HG02970 (cell line): ENCODE measurements around the gene WNT1.

ENCODE experiments used
- ATAC-seq: cut with Tn5 transposase; IDR thresholded peaks from one replicate; pipeline ENCODE4 v1.9.1; 2021; ENCODE audit warnings: mild to moderate bottlenecking, moderate library complexity, moderate number of reproducible peaks; ENCODE audit not compliant: unreplicated experiment, low FRiP score

The WNT1 gene

GRCh38 chr12:48998497-48999353 lies 20.6 kb downstream of the WNT1 start:
- ATAC-seq, result no peak

DNA sequence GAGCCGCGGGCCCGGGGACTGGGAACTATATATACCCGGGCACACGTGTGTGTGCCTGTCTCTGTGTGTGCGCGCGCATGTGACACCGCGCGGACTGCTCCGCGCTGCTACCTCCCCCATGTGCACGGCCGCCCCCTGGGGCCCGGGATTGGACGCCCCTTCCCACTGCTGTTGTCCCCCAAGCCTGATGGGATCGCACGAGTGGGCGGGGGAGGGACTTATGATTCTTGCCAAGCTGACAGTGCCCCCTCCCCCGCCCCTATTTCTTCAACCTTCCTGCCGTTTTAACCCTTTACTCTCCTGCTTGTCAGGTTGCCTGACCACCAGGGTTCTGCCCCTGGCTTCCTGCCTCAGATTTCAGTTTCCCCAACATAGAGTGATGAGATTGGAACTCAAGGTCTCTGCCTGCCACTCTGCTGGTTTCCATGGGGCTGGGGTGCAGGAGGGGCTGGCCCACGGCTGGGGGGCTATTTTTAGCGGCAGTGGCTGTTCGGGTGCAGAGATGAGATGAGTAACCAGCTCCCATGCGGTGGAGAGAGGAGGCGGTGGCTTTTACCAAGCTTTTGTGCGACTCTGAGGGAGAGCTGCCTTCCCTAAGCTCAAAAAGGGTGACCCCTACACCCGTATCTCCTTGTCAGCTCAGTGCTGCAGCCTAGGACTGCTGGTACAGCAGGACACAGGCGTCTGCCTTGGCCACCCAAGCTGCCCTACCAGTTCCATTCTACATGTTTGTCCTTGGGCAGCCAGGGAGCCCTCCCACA lies 21.4 kb downstream of the WNT1 start, which contains the start of gene DDN:
DDN (minus strand) TSS at position 5 of the 761 bp plus-strand sequence. CDS start 88 bp downstream, outside the sequence.
- no peak for ATAC-seq

DNA sequence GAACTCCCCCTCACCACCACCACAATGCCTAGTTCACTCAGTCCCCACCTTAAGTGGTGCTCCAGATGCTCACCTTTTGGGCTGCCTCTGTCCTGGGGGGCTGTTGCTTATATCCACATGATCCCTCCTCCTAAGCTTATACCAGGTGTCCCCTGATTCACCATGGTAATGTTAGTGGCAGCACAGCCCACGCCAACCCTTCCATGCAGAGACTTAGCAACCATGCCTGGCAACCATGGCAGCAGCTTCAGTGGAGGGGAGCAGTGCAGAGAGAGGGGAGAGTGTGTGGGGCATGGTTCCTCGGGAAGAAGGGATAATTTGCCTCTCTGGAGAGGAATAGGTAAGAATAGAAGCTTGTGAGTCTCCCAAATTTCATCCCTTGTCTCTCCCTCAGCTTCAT lies 22.2 kb downstream of the WNT1 start:
- ATAC-seq, result no peak

DNA sequence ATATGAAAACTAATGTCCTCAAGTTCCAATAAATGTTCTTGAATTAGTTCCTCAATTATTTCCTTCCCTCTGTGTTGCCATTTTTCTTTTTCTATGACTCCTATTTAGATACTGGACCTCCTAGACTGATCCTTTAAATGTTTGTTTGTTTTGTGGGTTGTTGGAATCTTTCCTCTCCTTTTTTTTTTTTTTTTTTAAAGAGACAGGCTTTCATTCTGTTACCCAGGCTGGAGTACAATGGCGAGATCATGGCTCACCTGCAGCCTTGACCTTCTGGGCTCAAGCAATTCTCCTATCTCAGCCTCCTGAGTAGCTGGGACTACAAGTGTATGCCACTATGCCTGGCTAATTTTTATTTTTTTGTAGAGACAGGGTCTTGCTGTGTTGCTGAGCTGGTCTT lies 30.8 kb downstream of the WNT1 start:
- ATAC-seq, result no peak

DNA sequence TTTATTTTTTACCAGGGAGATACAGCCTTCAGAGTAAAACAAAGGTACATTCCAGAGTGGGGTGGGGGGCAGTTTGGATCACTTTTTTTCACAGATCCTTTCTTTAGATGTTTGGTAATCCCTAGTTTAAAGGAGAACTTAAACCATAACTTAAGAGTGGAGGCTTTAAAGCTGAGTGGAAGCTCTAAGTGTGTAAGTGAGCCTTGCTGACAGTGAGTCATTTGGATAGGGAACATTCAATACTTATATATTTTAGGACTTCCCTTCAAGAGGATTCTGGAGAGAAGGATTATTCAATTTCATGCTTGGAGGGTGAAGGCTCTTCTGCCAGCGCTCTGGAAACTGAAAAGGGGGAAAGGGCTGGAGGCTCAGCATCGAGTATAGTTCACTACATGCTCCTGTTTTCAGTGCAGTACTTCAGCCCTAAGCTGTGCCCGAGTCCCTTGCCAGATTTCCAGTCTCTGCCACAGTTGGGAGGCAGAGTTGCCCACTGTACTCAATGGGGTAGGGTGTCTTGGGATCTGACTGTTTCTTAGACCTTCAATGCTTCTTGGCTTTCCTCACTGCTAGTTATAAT lies 32.1 kb downstream of the WNT1 start:
- ATAC-seq, result no peak

DNA sequence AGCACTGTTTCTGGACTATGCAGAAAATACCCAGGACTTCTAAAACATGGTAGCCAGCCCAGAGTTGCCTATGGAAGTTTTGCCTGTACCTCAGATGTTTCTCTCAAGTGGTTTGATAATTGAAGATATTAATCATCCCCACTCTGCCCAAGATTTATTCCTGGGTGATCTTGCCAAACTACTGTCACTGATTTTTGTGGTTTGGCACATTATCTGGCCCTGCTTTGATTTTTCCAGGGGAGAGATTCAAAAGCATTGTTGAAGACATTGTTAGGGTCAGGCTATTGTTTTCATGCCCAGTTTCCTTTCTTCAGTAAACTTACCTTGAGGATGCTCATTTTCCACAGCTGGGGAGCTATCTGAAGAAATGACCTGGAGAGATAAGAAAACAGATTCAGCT lies 34.6 kb downstream of the WNT1 start:
- no peak for ATAC-seq

GRCh38 chr12:49013428-49013827 lies 35.3 kb downstream of the WNT1 start:
- ATAC-seq, result no peak

GRCh38 chr12:49014547-49014946 lies 36.4 kb downstream of the WNT1 start:
- ATAC-seq, result no peak

GRCh38 chr12:49015196-49015595 lies 37.1 kb downstream of the WNT1 start:
- ATAC-seq, result no peak

DNA sequence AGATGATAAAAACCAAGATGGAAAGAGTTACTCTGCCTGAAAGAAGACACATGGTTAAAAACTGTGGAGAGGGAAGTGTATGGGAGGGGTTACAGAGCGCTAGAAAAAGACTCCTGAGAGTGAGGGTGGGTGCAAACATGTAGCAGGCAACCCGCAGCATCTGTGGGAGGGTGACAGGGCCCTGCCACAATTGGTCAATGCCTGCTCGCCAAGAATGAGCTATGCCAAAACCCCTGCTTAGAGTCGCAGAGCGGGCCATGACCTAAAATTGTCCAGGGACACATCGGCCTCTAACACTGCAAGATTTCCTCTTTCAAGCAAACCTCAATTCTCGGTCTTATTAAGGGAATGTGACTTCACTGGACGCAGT lies 39.8 kb downstream of the WNT1 start:
- no peak for ATAC-seq

DNA sequence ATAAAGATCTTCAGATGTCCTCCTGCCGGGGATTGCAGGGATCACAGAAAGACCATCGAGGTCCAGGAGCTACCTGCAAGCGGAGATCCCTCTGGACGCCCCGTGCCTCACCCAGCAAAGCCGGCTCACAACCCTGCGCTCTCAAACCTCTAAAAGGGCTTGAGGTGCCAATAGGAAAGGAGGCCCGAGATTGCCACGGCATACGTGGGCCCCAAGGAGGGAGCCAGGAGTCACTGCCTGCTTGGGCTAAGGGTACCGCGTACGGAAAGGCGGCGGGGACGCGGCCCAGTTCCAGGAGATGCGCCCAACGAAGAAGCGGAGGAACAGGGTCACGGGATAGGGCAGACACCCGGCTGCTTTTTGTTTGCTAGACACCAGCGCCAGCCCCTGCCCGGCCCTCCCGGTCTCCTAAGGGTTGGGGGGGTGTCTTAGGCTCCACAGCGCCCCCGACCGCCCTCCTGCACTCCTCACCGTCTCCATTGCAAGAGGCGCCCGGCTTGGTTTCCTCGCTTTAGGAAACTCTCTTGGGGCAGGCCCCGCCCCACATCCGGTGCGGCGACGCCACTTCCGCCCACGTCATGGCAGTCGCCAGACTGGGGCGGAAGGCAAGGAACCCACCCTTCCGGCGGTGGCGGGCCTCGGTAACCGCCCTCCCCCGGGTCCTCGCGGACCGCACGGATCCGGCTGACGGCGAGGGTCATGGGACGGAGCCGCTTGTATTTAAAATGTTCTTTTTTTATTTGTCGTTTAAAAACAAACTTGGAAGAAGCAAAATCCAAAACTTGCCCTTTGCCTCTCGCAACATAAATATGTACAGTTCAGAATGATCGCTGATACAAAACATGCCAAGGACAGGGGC lies 40.4 kb downstream of the WNT1 start, which contains the start of gene PRKAG1:
PRKAG1 (minus strand) TSS at position 516 of the 859 bp plus-strand sequence; CDS start at position 480, 36 bp downstream.
- ATAC-seq, result peak; percentile 88

- no peak for ATAC-seq
Observed at GRCh38 chr12:49019120-49019430, 41.0 kb downstream of the WNT1 start.

- ATAC-seq, result no peak
Observed at GRCh38 chr12:49019443-49020324, 41.6 kb downstream of the WNT1 start.

- no peak for ATAC-seq
Observed at GRCh38 chr12:49020441-49020840, 42.3 kb downstream of the WNT1 start.

DNA sequence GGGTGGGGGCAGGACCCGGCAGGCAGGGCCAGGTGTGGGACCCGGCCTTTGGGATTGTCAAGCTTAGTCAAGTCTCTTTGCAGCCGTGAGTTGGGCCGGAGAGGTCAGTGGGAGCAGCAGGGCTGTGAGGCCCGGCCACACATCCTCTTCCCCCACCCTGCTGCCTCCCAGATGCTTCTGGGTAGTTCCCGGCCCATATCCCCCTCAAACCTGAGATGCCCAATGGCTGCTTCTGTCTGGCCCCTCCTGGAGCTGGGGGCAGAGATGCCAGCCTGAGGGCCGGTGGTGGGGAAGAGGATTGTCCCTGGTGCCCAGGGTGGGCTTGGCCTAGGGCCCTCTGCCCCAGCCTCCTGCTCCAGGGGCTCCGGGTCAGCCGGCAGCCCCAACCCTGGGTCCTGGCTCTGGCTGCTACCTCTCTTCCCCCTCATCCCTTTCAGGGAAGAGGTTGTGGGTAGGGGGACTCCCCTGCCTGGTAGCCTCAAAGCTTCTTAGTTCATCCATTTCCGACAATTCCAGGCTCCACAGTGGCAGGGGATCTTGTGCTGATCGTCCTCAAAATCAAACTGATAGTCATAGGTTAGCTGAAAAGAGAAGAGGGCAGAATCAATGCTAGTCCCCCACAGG lies 43.3 kb downstream of the WNT1 start:
- ATAC-seq, result no peak

DNA sequence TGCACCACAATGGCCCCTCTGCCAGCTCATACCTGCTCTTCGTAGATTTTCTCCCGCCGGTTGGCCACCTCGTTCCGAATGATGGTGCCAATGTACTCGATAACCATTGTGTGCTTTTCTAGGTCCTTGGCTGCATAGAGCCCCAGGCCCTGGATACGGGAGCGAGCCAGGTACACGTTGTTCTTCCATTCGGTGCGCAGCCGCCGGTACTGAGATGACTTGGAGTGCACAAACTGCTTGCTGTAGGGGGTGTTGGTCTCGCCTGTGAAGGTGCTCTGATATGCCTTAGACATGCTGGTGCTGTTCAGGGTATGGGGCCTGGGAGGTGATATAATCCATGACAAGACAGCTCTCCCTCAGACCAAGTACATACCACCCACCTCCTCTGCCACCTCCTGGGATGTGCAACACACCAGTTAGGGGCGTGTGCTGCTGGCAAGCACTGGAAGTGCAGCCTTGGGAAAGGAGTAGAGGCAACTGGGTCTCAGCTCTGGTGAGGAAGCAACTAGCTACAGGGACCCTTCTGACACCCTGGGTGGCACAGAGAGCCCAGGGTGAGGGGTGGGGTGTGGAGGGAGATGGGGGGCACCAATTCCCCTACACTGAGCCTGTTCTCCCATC lies 44.5 kb downstream of the WNT1 start:
- no peak for ATAC-seq

DNA sequence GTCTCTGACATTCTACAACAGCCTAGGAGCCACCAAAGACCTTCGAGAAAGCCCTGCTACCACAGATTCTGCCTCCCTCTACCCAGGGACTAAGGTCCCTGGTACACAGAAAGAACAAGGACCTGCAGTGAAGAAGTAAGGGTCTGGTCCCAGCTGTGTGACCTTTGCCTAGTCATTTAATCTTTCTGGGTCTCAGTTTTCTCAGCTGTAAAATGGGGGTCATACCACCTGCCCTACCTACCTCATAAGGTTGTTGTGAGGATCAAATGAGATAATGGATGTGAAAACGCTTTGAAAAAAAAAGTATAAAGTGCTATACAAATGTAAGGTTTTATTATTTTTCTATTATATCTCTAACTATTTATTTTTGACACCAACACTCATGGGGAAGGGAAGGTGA lies 45.7 kb downstream of the WNT1 start:
- no peak for ATAC-seq

- ATAC-seq, result no peak
Observed at GRCh38 chr12:49024543-49024942, 46.4 kb downstream of the WNT1 start.

DNA sequence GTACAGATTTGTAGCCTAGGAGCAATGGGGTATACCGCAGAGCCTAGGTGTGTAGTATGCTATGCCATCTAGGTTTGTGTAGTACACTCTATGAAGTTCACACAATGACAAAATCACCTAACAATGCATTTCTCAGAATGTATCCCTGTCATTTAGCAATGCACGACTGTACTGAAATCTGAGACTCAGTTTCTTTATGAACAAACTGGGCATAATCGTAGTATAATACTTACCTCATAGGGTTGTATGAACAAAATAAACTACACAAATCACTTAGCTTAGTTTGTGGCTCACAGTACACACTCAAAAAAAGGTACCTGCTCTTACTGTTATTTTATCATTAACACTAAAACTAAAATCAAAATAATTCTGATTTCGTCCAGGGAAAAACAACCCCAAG lies 47.3 kb downstream of the WNT1 start:
- no peak for ATAC-seq
